ENCODE data around the gene ESYT2. TPM values are rescaled to one million over a fixed set of nuclear protein-coding genes. Genes with fewer than 3 reads are reported as not detected.

ESYT2 gene
- total RNA-seq, 2 donors from 2014 or later = 30.7 to 36.9 TPM

DNA sequence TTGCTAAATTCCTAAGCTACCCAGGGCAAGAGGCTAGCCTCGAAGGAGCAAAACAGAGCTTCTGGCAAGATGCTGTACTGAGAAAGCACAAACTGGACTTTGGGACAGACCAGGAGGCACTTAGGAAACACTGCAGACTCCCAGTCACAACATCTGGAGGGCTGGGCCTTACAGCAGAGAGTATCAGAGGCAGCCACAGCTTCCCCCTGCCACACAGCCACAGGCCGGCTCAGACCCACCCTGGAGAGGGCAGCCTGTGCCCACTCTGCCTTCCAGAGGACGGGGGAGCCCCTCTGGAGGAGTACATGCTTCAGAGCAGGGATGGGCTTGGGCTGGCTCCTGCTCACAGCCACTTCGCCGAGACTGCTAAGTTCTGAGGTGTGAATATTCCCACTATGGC, 17.4 kb downstream of the ESYT2 start:
- no peak overlapping the region for H3K27ac ChIP-seq (ENCODE audit: low read depth, low read length)
- Mint-ChIP-seq H3K36me3 (ENCODE audit: low read depth) (peaks cover 24% of the 10 kb centered on the region), H3K4me1 (peaks cover 26% of the 10 kb centered on the region), H3K9me3 (no peaks in the 10 kb centered on the region), H3K4me3 (no peak overlapping the region), H3K27me3 (ENCODE audit: insufficient read depth) (no peaks in the 10 kb centered on the region), H3K27ac (peak overlapping the region; percentile 70)
- WGBS, 2 experiments (ENCODE audit: insufficient coverage in 1 of 2, insufficient read length in 1 of 2) = 88 to 100% methylated on average over 1 to 5 of the region's 5 CpGs
- H3K4me1 ChIP-seq (ENCODE audit: control insufficient read depth, insufficient read depth, low read length) = no peaks in the 10 kb centered on the region
- H3K36me3 ChIP-seq (ENCODE audit: control insufficient read depth, insufficient read depth, low read length) = peaks cover 8% of the 10 kb centered on the region
- no peaks in the 10 kb centered on the region for H3K9me3 ChIP-seq (ENCODE audit: control insufficient read depth, low read length)
- H3K27me3 ChIP-seq (ENCODE audit: control insufficient read depth, insufficient read depth, low read length, poor library complexity, severe bottlenecking) = no peaks in the 10 kb centered on the region
- no peak for TF ChIP-seq CTCF (conservative IDR thresholded peaks at IDR 0.05)
- no peak overlapping the region for H3K9ac ChIP-seq (ENCODE audit: extremely low read depth, low read length, poor library complexity, severe bottlenecking)
- H3K4me3 ChIP-seq (ENCODE audit: low read length) = no peak overlapping the region
- DNase-seq = no peak

GRCh38 chr7:158811461-158811860, 17.8 kb downstream of the ESYT2 start:
- no peak overlapping the region for H3K27ac ChIP-seq (ENCODE audit: low read depth, low read length)
- peaks cover 22% of the 10 kb centered on the region for H3K4me1 Mint-ChIP-seq

DNA sequence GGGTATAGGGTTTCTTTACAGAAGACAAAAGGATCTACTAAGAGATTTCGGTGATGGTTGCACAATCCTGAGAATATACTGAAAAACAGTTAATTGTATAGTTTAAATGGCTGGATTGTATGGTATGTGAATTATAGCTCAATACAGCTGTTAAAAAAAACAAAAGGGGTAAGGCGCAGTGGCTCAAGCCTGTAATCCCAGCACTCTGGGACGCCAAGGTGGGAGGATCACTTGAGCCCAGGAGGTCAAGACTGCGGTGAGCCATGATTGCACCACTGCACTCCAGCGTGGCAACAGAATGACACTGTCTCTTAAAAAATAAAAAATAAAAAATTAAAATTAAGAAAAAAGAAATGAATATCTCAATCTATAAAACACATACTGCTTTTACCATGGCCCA, 18.5 kb downstream of the ESYT2 start:
- Mint-ChIP-seq H3K4me3 (no peak overlapping the region), H3K36me3 (ENCODE audit: low read depth) (peaks cover 31% of the 10 kb centered on the region), H3K4me1 (peaks cover 16% of the 10 kb centered on the region), H3K27me3 (ENCODE audit: insufficient read depth) (no peaks in the 10 kb centered on the region), H3K9me3 (peaks cover 2% of the 10 kb centered on the region), H3K27ac (no peak overlapping the region)
- Histone ChIP-seq H3K9me3 (ENCODE audit: control insufficient read depth, low read length) (peaks cover 6% of the 10 kb centered on the region), H3K27ac (ENCODE audit: low read depth, low read length) (no peak overlapping the region), H3K4me3 (ENCODE audit: low read length) (no peak overlapping the region), H3K4me1 (ENCODE audit: control insufficient read depth, insufficient read depth, low read length) (no peaks in the 10 kb centered on the region), H3K27me3 (ENCODE audit: control insufficient read depth, insufficient read depth, low read length, poor library complexity, severe bottlenecking) (no peaks in the 10 kb centered on the region), H3K36me3 (ENCODE audit: control insufficient read depth, insufficient read depth, low read length) (peaks cover 8% of the 10 kb centered on the region), H3K9ac (ENCODE audit: extremely low read depth, low read length, poor library complexity, severe bottlenecking) (no peak overlapping the region)
- no peak for DNase-seq
- 96 to 100% methylated on average over 3 to 4 of the region's 5 CpGs for WGBS, 2 experiments (ENCODE audit: insufficient coverage in 1 of 2, insufficient read length in 1 of 2)
- no peak for TF ChIP-seq CTCF (conservative IDR thresholded peaks at IDR 0.05)

More at GRCh38 chr7:158811461-158811860, 17.8 kb downstream of the ESYT2 start:
- peaks cover 25% of the 10 kb centered on the region for H3K36me3 Mint-ChIP-seq (ENCODE audit: low read depth)
- DNase-seq = no peak
- TF ChIP-seq CTCF (conservative IDR thresholded peaks at IDR 0.05) = no peak
- H3K27me3 Mint-ChIP-seq (ENCODE audit: insufficient read depth) = no peaks in the 10 kb centered on the region
- H3K9me3 ChIP-seq (ENCODE audit: control insufficient read depth, low read length) = peaks cover 2% of the 10 kb centered on the region
- peak overlapping the region; percentile 70 for H3K27ac Mint-ChIP-seq
- 91 to 93% methylated on average over 6 to 8 of the region's 8 CpGs for WGBS, 2 experiments (ENCODE audit: insufficient coverage in 1 of 2, insufficient read length in 1 of 2)
- H3K9ac ChIP-seq (ENCODE audit: extremely low read depth, low read length, poor library complexity, severe bottlenecking) = no peak overlapping the region
- peaks cover 2% of the 10 kb centered on the region for H3K9me3 Mint-ChIP-seq
- H3K4me1 ChIP-seq (ENCODE audit: control insufficient read depth, insufficient read depth, low read length) = no peaks in the 10 kb centered on the region
- H3K27me3 ChIP-seq (ENCODE audit: control insufficient read depth, insufficient read depth, low read length, poor library complexity, severe bottlenecking) = no peaks in the 10 kb centered on the region
- no peak overlapping the region for H3K4me3 ChIP-seq (ENCODE audit: low read length)
- peaks cover 8% of the 10 kb centered on the region for H3K36me3 ChIP-seq (ENCODE audit: control insufficient read depth, insufficient read depth, low read length)
- H3K4me3 Mint-ChIP-seq = no peak overlapping the region
